ENCODE results near the gene PEX14.

DNA sequence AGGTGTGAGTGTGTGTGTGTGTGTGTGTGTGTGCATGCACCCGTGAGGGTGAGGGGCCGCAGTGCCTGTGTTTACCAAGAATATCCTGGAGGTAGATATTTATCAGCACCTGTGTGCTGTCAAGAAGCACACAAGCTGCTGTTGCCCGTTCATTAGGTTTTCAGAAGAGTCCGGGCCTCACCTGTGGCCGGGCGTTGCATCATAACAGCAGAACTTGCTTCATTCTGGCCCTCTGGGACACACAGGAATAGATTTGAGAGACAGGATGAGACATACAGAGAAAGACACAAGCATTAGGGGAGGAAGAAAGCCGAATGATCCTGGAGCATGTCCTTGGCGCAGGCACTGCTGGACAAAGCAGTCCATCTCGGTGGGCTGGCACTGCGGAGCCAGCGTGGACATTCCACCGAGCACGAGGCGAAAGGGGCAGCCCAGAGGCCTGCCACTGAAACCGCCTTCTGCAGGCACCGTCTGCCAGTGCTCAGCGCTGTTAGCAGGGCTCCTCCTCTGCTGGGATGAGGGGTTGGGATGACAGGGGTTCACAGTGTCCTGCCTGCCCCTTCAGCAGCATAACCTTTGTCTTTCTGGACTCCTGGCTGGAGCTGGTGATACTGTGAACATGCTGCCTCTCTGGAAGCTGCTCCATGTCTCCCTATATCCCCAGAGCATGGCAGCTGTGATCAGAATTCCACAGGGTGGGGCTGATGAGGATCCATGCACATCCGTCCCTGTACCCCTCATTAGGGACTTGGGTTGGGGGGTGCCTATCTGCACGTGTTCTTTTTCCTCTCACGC lies 81.1 kb downstream of the PEX14 start:
- TF ChIP-seq CTCF (IDR thresholded peaks at IDR 0.05) (no peak), POLR2A (IDR thresholded peaks at IDR 0.05) (no peak)

All from heart left ventricle (tissue), 13 donors.